HEK293 (cell line): ENCODE results near the gene FRMD4B.

Experiments used
- BCL6B ChIP-seq: fragments of 450-650 bp; formaldehyde crosslinking; IDR thresholded peaks from 2 replicates; pipeline ENCODE4 v1.5.1; 2017; ENCODE audit warnings: missing biosample characterization, missing genetic modification characterization
- HOXD13 ChIP-seq: sonication (generic); formaldehyde crosslinking; IDR thresholded peaks from 2 replicates; pipeline ENCODE4 v1.8.0; 2022; ENCODE audit warnings: missing genetic modification reagents, borderline replicate concordance
- PRDM6 ChIP-seq: fragments of 450-650 bp; formaldehyde crosslinking; IDR thresholded peaks from 2 replicates; pipeline ENCODE4 v1.5.1; 2017; ENCODE audit warnings: missing biosample characterization, missing genetic modification characterization
- REST ChIP-seq: fragments of 450-650 bp; formaldehyde crosslinking; IDR thresholded peaks from 2 replicates; pipeline ENCODE4 v1.5.1; 2016; ENCODE audit warnings: missing biosample characterization, missing genetic modification characterization
- YY1 ChIP-seq: fragments of 450-650 bp; formaldehyde crosslinking; IDR thresholded peaks from 2 replicates; pipeline ENCODE4 v1.5.1; 2018; ENCODE audit warnings: missing biosample characterization, missing genetic modification characterization
- ZNF148 ChIP-seq: fragments of 450-650 bp; formaldehyde crosslinking; IDR thresholded peaks from 2 replicates; pipeline ENCODE4 v1.5.0; 2017; ENCODE audit warnings: missing biosample characterization, missing genetic modification characterization, borderline replicate concordance
- ZNF670 ChIP-seq: fragments of 450-650 bp; formaldehyde crosslinking; IDR thresholded peaks from 2 replicates; pipeline ENCODE4 v1.5.1; 2016; ENCODE audit warnings: missing biosample characterization, missing genetic modification characterization, low read depth
- TF ChIP-seq, protein P1 (sequence below): fragments of 450-650 bp; formaldehyde crosslinking; IDR thresholded peaks from 2 replicates; pipeline ENCODE4 v1.5.1; 2016; ENCODE audit warnings: missing biosample characterization, missing genetic modification characterization
- TF ChIP-seq, protein P2 (sequence below): fragments of 450-650 bp; formaldehyde crosslinking; IDR thresholded peaks from 2 replicates; pipeline ENCODE4 v1.5.1; 2016; ENCODE audit warnings: missing biosample characterization, missing genetic modification characterization
- TF ChIP-seq, protein P3 (sequence below): IDR thresholded peaks from 2 replicates; pipeline ENCODE4 v1.6.1; 2011; ENCODE audit warnings: mild to moderate bottlenecking, low read depth, low read length, borderline replicate concordance
- TF ChIP-seq, protein P4 (sequence below): fragments of 450-650 bp; formaldehyde crosslinking; IDR thresholded peaks from 2 replicates; pipeline ENCODE4; 2016; ENCODE audit warnings: missing biosample characterization, missing genetic modification characterization

- TF ChIP-seq, protein P1, sequence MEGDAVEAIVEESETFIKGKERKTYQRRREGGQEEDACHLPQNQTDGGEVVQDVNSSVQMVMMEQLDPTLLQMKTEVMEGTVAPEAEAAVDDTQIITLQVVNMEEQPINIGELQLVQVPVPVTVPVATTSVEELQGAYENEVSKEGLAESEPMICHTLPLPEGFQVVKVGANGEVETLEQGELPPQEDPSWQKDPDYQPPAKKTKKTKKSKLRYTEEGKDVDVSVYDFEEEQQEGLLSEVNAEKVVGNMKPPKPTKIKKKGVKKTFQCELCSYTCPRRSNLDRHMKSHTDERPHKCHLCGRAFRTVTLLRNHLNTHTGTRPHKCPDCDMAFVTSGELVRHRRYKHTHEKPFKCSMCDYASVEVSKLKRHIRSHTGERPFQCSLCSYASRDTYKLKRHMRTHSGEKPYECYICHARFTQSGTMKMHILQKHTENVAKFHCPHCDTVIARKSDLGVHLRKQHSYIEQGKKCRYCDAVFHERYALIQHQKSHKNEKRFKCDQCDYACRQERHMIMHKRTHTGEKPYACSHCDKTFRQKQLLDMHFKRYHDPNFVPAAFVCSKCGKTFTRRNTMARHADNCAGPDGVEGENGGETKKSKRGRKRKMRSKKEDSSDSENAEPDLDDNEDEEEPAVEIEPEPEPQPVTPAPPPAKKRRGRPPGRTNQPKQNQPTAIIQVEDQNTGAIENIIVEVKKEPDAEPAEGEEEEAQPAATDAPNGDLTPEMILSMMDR: no peak
- TF ChIP-seq ZNF670 (tag by site-specific recombination) (no peak), REST (tag by site-specific recombination) (no peak), BCL6B (tag by site-specific recombination) (no peak), HOXD13 (CRISPR knock-in tag) (no peak), YY1 (tag by site-specific recombination) (no peak), PRDM6 (no peak), ZNF148 (tag by site-specific recombination) (no peak)
- TF ChIP-seq, protein P2, sequence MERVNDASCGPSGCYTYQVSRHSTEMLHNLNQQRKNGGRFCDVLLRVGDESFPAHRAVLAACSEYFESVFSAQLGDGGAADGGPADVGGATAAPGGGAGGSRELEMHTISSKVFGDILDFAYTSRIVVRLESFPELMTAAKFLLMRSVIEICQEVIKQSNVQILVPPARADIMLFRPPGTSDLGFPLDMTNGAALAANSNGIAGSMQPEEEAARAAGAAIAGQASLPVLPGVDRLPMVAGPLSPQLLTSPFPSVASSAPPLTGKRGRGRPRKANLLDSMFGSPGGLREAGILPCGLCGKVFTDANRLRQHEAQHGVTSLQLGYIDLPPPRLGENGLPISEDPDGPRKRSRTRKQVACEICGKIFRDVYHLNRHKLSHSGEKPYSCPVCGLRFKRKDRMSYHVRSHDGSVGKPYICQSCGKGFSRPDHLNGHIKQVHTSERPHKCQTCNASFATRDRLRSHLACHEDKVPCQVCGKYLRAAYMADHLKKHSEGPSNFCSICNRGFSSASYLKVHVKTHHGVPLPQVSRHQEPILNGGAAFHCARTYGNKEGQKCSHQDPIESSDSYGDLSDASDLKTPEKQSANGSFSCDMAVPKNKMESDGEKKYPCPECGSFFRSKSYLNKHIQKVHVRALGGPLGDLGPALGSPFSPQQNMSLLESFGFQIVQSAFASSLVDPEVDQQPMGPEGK: no peak
- TF ChIP-seq, protein P3, sequence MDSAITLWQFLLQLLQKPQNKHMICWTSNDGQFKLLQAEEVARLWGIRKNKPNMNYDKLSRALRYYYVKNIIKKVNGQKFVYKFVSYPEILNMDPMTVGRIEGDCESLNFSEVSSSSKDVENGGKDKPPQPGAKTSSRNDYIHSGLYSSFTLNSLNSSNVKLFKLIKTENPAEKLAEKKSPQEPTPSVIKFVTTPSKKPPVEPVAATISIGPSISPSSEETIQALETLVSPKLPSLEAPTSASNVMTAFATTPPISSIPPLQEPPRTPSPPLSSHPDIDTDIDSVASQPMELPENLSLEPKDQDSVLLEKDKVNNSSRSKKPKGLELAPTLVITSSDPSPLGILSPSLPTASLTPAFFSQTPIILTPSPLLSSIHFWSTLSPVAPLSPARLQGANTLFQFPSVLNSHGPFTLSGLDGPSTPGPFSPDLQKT: no peak
- TF ChIP-seq, protein P4, sequence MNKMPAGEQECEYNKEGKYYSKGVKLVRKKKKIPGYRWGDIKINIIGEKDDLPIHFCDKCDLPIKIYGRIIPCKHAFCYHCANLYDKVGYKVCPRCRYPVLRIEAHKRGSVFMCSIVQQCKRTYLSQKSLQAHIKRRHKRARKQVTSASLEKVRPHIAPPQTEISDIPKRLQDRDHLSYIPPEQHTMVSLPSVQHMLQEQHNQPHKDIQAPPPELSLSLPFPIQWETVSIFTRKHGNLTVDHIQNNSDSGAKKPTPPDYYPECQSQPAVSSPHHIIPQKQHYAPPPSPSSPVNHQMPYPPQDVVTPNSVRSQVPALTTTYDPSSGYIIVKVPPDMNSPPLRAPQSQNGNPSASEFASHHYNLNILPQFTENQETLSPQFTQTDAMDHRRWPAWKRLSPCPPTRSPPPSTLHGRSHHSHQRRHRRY (tag by site-specific recombination): no peak
These were observed 210.8 kb downstream of the FRMD4B start for GRCh38 chr3:69174871-69175737.
